GM12878 (cell line): ENCODE measurements around the gene TAS2R38. TPM values are rescaled to one million over a fixed set of nuclear protein-coding genes. Genes with fewer than 3 reads are reported as not detected.

Experiments used
- ATAC-seq: fragments of 200-7000 bp; cut with Tn5 transposase; 3 replicates; pipeline ENCODE4 v1.9.1; 2020; ENCODE audit warnings: mild to moderate bottlenecking, moderate library complexity
- BruUV-seq: library from RNA; stranded (reverse); fragments of 400-500 nt; replicated peaks from 2 replicates; lab custom pipeline; 2021; lab: Mats Ljungman, UMichigan
- CTCF ChIA-PET: fragments of 300-600 bp; sonication (Branson Sonifier 250); formaldehyde crosslinking; extraction: SDS; loops from one replicate; lab custom pipeline; 2021; ENCODE audit warnings: inconsistent platforms; lab: Yijun Ruan, JAX
- POLR2A ChIA-PET: fragments of 350-600 bp; formaldehyde crosslinking; extraction: SDS; loops from one replicate; lab custom pipeline; 2021; ENCODE audit warnings: inconsistent platforms; lab: Charles Lee
- RAD21 ChIA-PET: fragments of 300-600 bp; sonication (Branson Sonifier 250); formaldehyde crosslinking; loops from one replicate; lab custom pipeline; 2023; ENCODE audit warnings: antibody characterized with exemption; ENCODE audit not compliant: unreplicated experiment; lab: Charles Lee
- SMC1A ChIA-PET: fragments of 300-600 bp; sonication (Branson Sonifier 250); formaldehyde crosslinking; loops from one replicate; lab custom pipeline; 2023; ENCODE audit not compliant: unreplicated experiment, uncharacterized antibody; lab: Charles Lee
- DNase-seq: peaks from one replicate; pipeline ENCODE4 v3.0.0-alpha.2; 2011; ENCODE audit warnings: low read depth, low spot score
- FAIRE-seq: peaks from 3 replicates; lab custom pipeline; 2011; peaks lifted over from hg19 to GRCh38; lab: Jason Lieb, UNC
- H2AFZ ChIP-seq: 2 replicates; pipeline ENCODE4 v1.6.0; 2011; ENCODE audit warnings: low read depth, low read length, control low read depth; ENCODE audit not compliant: control insufficient read depth
- H3K27ac ChIP-seq: 2 replicates; pipeline ENCODE4 v1.5.1; 2011; ENCODE audit warnings: control low read depth; ENCODE audit not compliant: control insufficient read depth, insufficient read depth
- H3K27me3 ChIP-seq, 2 experiments: replicated peaks in 1 of 2; 2 replicates each; pipeline versions ENCODE4 v1.6.0 to v1.6.1; 2011; ENCODE audit warnings: low read length in 1 of 2; ENCODE audit not compliant: control insufficient read depth in 2 of 2, insufficient read depth in 2 of 2
- H3K36me3 ChIP-seq, 2 experiments: 2 replicates each; pipeline ENCODE4 v1.5.1; 2011; ENCODE audit warnings: low read length in 1 of 2; ENCODE audit not compliant: control insufficient read depth in 2 of 2, insufficient read depth in 2 of 2
- H3K4me1 ChIP-seq: 2 replicates; pipeline ENCODE4 v1.6.1; 2011; ENCODE audit warnings: mild to moderate bottlenecking, low read length, moderate library complexity, mixed read lengths; ENCODE audit not compliant: control insufficient read depth, insufficient read depth
- H3K4me2 ChIP-seq: 2 replicates; pipeline ENCODE4 v1.6.0; 2011; ENCODE audit warnings: control low read depth; ENCODE audit not compliant: control insufficient read depth, insufficient read depth
- H3K4me3 ChIP-seq: fragments of 200-600 bp; sonication (generic); 2 replicates; pipeline ENCODE4 v1.5.1; 2016
- H3K79me2 ChIP-seq: 2 replicates; pipeline ENCODE4 v1.6.0; 2011; ENCODE audit warnings: low read length; ENCODE audit not compliant: control insufficient read depth, insufficient read depth
- H3K9ac ChIP-seq: 2 replicates; pipeline ENCODE4 v1.8.0; 2011; ENCODE audit warnings: low read length, control low read depth, mixed read lengths; ENCODE audit not compliant: control insufficient read depth, insufficient read depth
- H3K9me3 ChIP-seq: replicated peaks from 3 replicates; pipeline ENCODE4 v1.5.1; 2011; ENCODE audit warnings: mild to moderate bottlenecking, low read length; ENCODE audit not compliant: control insufficient read depth, insufficient read depth
- H4K20me1 ChIP-seq: 2 replicates; pipeline ENCODE4 v1.6.0; 2011; ENCODE audit not compliant: control insufficient read depth, insufficient read depth
- BMI1 ChIP-seq: fragments of 450-650 bp; IDR thresholded peaks from 2 replicates; pipeline ENCODE4 v1.6.1; 2016; ENCODE audit warnings: mild to moderate bottlenecking, moderate library complexity, borderline replicate concordance
- CTCF ChIP-seq, 3 experiments: IDR thresholded peaks in 2 of 3; conservative IDR thresholded peaks in 1 of 3; 2 replicates each; pipeline ENCODE4 v1.5.1; 2011; ENCODE audit warnings: low read depth in 3 of 3, low read length in 3 of 3, mild to moderate bottlenecking in 3 of 3, control low read depth in 2 of 3, moderate library complexity in 2 of 3, inconsistent platforms in 1 of 3, mixed read lengths in 1 of 3; ENCODE audit not compliant: control insufficient read depth in 2 of 3, insufficient read depth in 1 of 3; ENCODE audit errors: extremely low read depth in 1 of 3
- FOXK2 ChIP-seq: fragments of 450-650 bp; IDR thresholded peaks from 2 replicates; pipeline ENCODE4 v1.6.1; 2017; ENCODE audit warnings: mild to moderate bottlenecking, moderate library complexity
- FOXM1 ChIP-seq: IDR thresholded peaks from 2 replicates; pipeline ENCODE4 v1.6.1; 2012; ENCODE audit warnings: low read depth, mild to moderate bottlenecking, inconsistent platforms, low read length, moderate library complexity
- HDAC2 ChIP-seq: fragments of 200-600 bp; sonication (generic); IDR thresholded peaks from 2 replicates; pipeline ENCODE4 v1.6.1; 2017
- HDAC6 ChIP-seq: fragments of 200-600 bp; sonication (generic); IDR thresholded peaks from one replicate; pipeline ENCODE4 v1.8.0; 2017; ENCODE audit warnings: antibody characterized with exemption; ENCODE audit not compliant: unreplicated experiment
- IRF4 ChIP-seq: IDR thresholded peaks from 2 replicates; pipeline ENCODE4 v1.6.1; 2011; ENCODE audit warnings: low read depth, low read length
- JUND ChIP-seq: IDR thresholded peaks from 2 replicates; pipeline ENCODE4 v1.6.1; 2012; ENCODE audit warnings: low read depth, mild to moderate bottlenecking, low read length, improper control_type of control experiment, moderate library complexity
- KLF5 ChIP-seq: fragments of 450-650 bp; IDR thresholded peaks from 2 replicates; pipeline ENCODE4 v1.6.1; 2014; ENCODE audit warnings: mild to moderate bottlenecking; ENCODE audit not compliant: partially characterized antibody
- NFYA ChIP-seq: IDR thresholded peaks from 2 replicates; pipeline ENCODE4 v1.6.1; 2011; ENCODE audit warnings: low read depth, mild to moderate bottlenecking, low read length, improper control_type of control experiment, borderline replicate concordance
- PAX5 ChIP-seq: IDR thresholded peaks from 2 replicates; pipeline ENCODE4 v1.6.1; 2011; ENCODE audit warnings: low read depth, low read length, borderline replicate concordance
- PAX8 ChIP-seq: fragments of 450-650 bp; IDR thresholded peaks from 2 replicates; pipeline ENCODE4 v1.6.1; 2017; ENCODE audit warnings: mild to moderate bottlenecking, moderate library complexity
- SIN3A ChIP-seq: IDR thresholded peaks from 2 replicates; pipeline ENCODE4 v1.6.1; 2012; ENCODE audit warnings: low read depth, low read length, improper control_type of control experiment
- SMARCA5 ChIP-seq: fragments of 450-650 bp; IDR thresholded peaks from 2 replicates; pipeline ENCODE4 v1.6.1; 2017; ENCODE audit warnings: mild to moderate bottlenecking
- USF1 ChIP-seq: IDR thresholded peaks from 2 replicates; pipeline ENCODE4 v1.6.1; 2011; ENCODE audit warnings: borderline replicate concordance, low read depth, mild to moderate bottlenecking, moderate library complexity, mixed read lengths, low read length; ENCODE audit not compliant: insufficient read depth; ENCODE audit errors: extremely low read length
- ZNF274 ChIP-seq: IDR thresholded peaks from one replicate; pipeline ENCODE4 v1.8.0; 2011; ENCODE audit not compliant: insufficient read length, insufficient read depth
- ZNF384 ChIP-seq: IDR thresholded peaks from 2 replicates; pipeline ENCODE4 v1.6.1; 2012; ENCODE audit warnings: low read depth, mild to moderate bottlenecking, low read length, improper control_type of control experiment, borderline replicate concordance
- WGBS: methylation state at CpG from one replicate; pipeline ENCODE4 v1.1.6; 2016; ENCODE audit warnings: low lambda C conversion rate; ENCODE audit not compliant: insufficient replicate concordance, insufficient coverage; ENCODE audit errors: missing lambda C conversion rate; 5-methylcytosine and 5-hydroxymethylcytosine counted together
- in situ Hi-C: fragments of 300-500 bp; cut with MboI; formaldehyde crosslinking; loops from 9 replicates; pipeline ENCODE4 v1.14.3; 2018; ENCODE audit warnings: mixed read lengths
- intact Hi-C: fragments of 100-400 bp; cut with micrococcal nuclease; formaldehyde crosslinking; loops from one replicate; pipeline ENCODE4 v1.14.2; 2022; ENCODE audit not compliant: unreplicated experiment
- polyA plus RNA-seq, 11 experiments: library from polyadenylated mRNA; depleted of rRNA in 4 of 11; unstranded in 6 of 11; stranded (reverse) in 5 of 11; fragments of >200 nt; fragmentation: Nextera tagmentation in 4 of 11; fragmentation: Illumina TruSeq in 1 of 11; extraction: Ambion mirVana in 4 of 11; extraction: Trizol in 1 of 11; gene quantifications; 1 replicate in 1 of 11; 2 replicates in 10 of 11; pipeline versions ENCODE4 v1.2.1 to v1.2.3, GENCODE V29; 2011 to 2016; ENCODE audit warnings: inconsistent platforms in 2 of 11, missing spikeins in 2 of 11, low read depth in 1 of 11
- total RNA-seq, 4 experiments: library from RNA; depleted of rRNA in 3 of 4; stranded (reverse); fragments of >200 nt in 3 of 4; fragmentation: Illumina TruSeq in 1 of 4; extraction: Trizol in 1 of 4; gene quantifications; 2 replicates each; pipeline versions ENCODE4 v1.2.1 to v1.2.3, GENCODE V29; 2013 to 2021

TAS2R38 gene
- total and polyA plus RNA-seq, 10 of the 15 experiments (the other 5 are each of a cell fraction or from before 2014, with no cell fraction given), result not detected

- SMC1A ChIA-PET, result no interaction called here
- no peak for FAIRE-seq
- no peak overlapping the region for H3K4me3 ChIP-seq
- H2AFZ ChIP-seq, result no peak overlapping the region
- POLR2A ChIA-PET, result no interaction called here
- no peak for ATAC-seq
- no peak for TF ChIP-seq CTCF (IDR thresholded peaks at IDR 0.05 in 2 of 3, conservative IDR thresholded peaks at IDR 0.05 in 1 of 3; ENCODE audit: control insufficient read depth in 2 of 3, extremely low read depth in 1 of 3, insufficient read depth in 1 of 3, low read depth in 3 of 3, low read length in 3 of 3)
- TF ChIP-seq ZNF274, result no peak
- 11% methylated on average over 3 of the region's 3 CpGs for WGBS
- DNase-seq, result no peak
- intact Hi-C loops (no loop called here), in situ Hi-C loops (no loop called here)
- no peaks in the 10 kb centered on the region for H4K20me1 ChIP-seq
- H3K36me3 ChIP-seq, result no peaks in the 10 kb centered on the region
- CTCF ChIA-PET, result no interaction called here
- H3K9ac ChIP-seq, result no peak overlapping the region
- H3K4me2 ChIP-seq, result no peak overlapping the region
- no TSS peak for BruUV-seq
- no peaks in the 10 kb centered on the region for H3K79me2 ChIP-seq
- H3K27ac ChIP-seq, result no peak overlapping the region
- no peaks in the 10 kb centered on the region for H3K9me3 ChIP-seq
- no peaks in the 10 kb centered on the region for H3K27me3 ChIP-seq
- H3K4me1 ChIP-seq, result no peaks in the 10 kb centered on the region
- RAD21 ChIA-PET, result no interaction called here
These were observed 44.8 kb downstream of the TAS2R38 start for GRCh38 chr7:141928845-141929195.

GRCh38 chr7:141928146-141928844, 45.3 kb downstream of the TAS2R38 start:
- ChIA-PET RAD21 (no interaction called here), SMC1A (interaction anchor here (1.1 kb wide), 1 partner anchor 14 kb away, joined by 3 read pairs; no protein-coding TSS in a partner anchor)
- TF ChIP-seq SIN3A (no peak), NFYA (no peak), FOXM1 (no peak), HDAC2 (no peak), KLF5 (no peak), PAX5 (no peak), BMI1 (no peak), PAX8 (no peak), IRF4 (no peak), ZNF384 (no peak), FOXK2 (no peak), SMARCA5 (no peak), HDAC6 (no peak), USF1 (no peak), JUND (no peak)

More at GRCh38 chr7:141928146-141928844, 45.3 kb downstream of the TAS2R38 start:
- Histone ChIP-seq H3K36me3 (no peaks in the 10 kb centered on the region), H3K4me2 (no peak overlapping the region), H2AFZ (no peak overlapping the region), H3K4me1 (no peaks in the 10 kb centered on the region), H3K27me3 (no peaks in the 10 kb centered on the region), H3K27ac (no peak overlapping the region), H3K9me3 (no peaks in the 10 kb centered on the region), H3K79me2 (no peaks in the 10 kb centered on the region), H4K20me1 (no peaks in the 10 kb centered on the region), H3K9ac (no peak overlapping the region), H3K4me3 (no peak overlapping the region)
- FAIRE-seq (no peak), DNase-seq (no peak), ATAC-seq (no peak)
- ChIA-PET POLR2A (no interaction called here), CTCF (no interaction called here)
- intact Hi-C loops (no loop called here), in situ Hi-C loops (no loop called here)
- 27% methylated on average over 2 of the region's 2 CpGs for WGBS
- BruUV-seq, result no TSS peak
